Spinal cord (tissue), 10 donors: ENCODE data around the gene RAPGEF4. TPM values are rescaled to one million over a fixed set of nuclear protein-coding genes. Genes with fewer than 3 reads are reported as not detected.

Experiments used
- DNase-seq, 6 donors: peaks; one replicate each; pipeline versions ENCODE4 v3.0.0 to v3.0.0-alpha.2; 2013 to 2015; ENCODE audit warnings: low spot score in 6 of 6, low read depth in 4 of 6
- H3K27ac ChIP-seq: one replicate; pipeline ENCODE4 v1.5.1; 2013; ENCODE audit warnings: low read depth, low read length, control low read depth
- H3K27me3 ChIP-seq: one replicate; pipeline ENCODE4 v1.6.1; 2013; ENCODE audit warnings: low read length; ENCODE audit not compliant: control insufficient read depth, insufficient read depth
- H3K36me3 ChIP-seq: one replicate; pipeline ENCODE4 v1.6.1; 2013; ENCODE audit warnings: low read length; ENCODE audit not compliant: control insufficient read depth, insufficient read depth
- H3K4me1 ChIP-seq: one replicate; pipeline ENCODE4 v1.6.1; 2013; ENCODE audit warnings: low read length; ENCODE audit not compliant: control insufficient read depth, insufficient read depth
- H3K4me3 ChIP-seq: one replicate; pipeline ENCODE4 v1.5.1; 2013; ENCODE audit warnings: low read depth, low read length, control low read depth
- H3K9me3 ChIP-seq: one replicate; pipeline ENCODE4 v1.6.1; 2013; ENCODE audit warnings: low read length; ENCODE audit not compliant: control insufficient read depth, insufficient read depth
- WGBS: methylation state at CpG from one replicate; pipeline ENCODE4 v1.1.5; 2013; ENCODE audit warnings: missing lambda C conversion rate; ENCODE audit not compliant: insufficient coverage; 5-methylcytosine and 5-hydroxymethylcytosine counted together
- polyA plus RNA-seq, 2 donors: library from polyadenylated mRNA; unstranded; fragments of 120-200 nt; gene quantifications; one replicate each; pipeline ENCODE4 v1.2.1, GENCODE V29; 2013; ENCODE audit not compliant: insufficient read length in 2 of 2
- total RNA-seq, 2 donors: library from RNA; depleted of rRNA in 1 of 2; stranded (reverse); fragments of 120-200 nt in 1 of 2; fragments of >200 nt in 1 of 2; gene quantifications; one replicate each; pipeline versions ENCODE4 v1.2.3 to v1.2.4, GENCODE V29; 2013 to 2014
- donor health status: healthy.

The RAPGEF4 gene
- total and polyA plus RNA-seq, 4 donors: 31.1 to 65.8 (median 44.4) TPM

- H3K4me1 ChIP-seq: peaks cover 11% of the 10 kb centered on the region
- H3K9me3 ChIP-seq: no peaks in the 10 kb centered on the region
- no peaks in the 10 kb centered on the region for H3K27me3 ChIP-seq
- DNase-seq: no peak
- H3K27ac ChIP-seq: no peak overlapping the region
- peaks cover 10% of the 10 kb centered on the region for H3K36me3 ChIP-seq
- no peak overlapping the region for H3K4me3 ChIP-seq
- no CpG with 5 or more reads among the region's 2 CpGs for WGBS
Observed at GRCh38 chr2:172962824-172963223, 227.2 kb downstream of the RAPGEF4 start.

GRCh38 chr2:172964511-172965139 is 229.0 kb downstream of the RAPGEF4 start:
- Histone ChIP-seq H3K4me3 (no peak overlapping the region), H3K27ac (no peak overlapping the region), H3K27me3 (no peaks in the 10 kb centered on the region), H3K4me1 (peaks cover 11% of the 10 kb centered on the region), H3K9me3 (no peaks in the 10 kb centered on the region), H3K36me3 (peaks cover 23% of the 10 kb centered on the region)
- no peak for DNase-seq
- 100% methylated on average over 1 of the region's 3 CpGs for WGBS

- DNase-seq: peak in 4 of 6 donors; percentile 27 to 95 (median 34)
- H3K27ac ChIP-seq: no peak overlapping the region
- WGBS: 44% methylated on average over 3 of the region's 8 CpGs
- H3K9me3 ChIP-seq: no peaks in the 10 kb centered on the region
- no peak overlapping the region for H3K4me3 ChIP-seq
- H3K4me1 ChIP-seq: peaks cover 11% of the 10 kb centered on the region
- peaks cover 23% of the 10 kb centered on the region for H3K36me3 ChIP-seq
- no peaks in the 10 kb centered on the region for H3K27me3 ChIP-seq
Observed at GRCh38 chr2:172965433-172966212, 230.0 kb downstream of the RAPGEF4 start.

GRCh38 chr2:172967036-172967982 is 231.7 kb downstream of the RAPGEF4 start:
- Histone ChIP-seq H3K36me3 (peaks cover 23% of the 10 kb centered on the region), H3K27ac (no peak overlapping the region), H3K4me1 (peaks cover 11% of the 10 kb centered on the region), H3K27me3 (no peaks in the 10 kb centered on the region), H3K9me3 (no peaks in the 10 kb centered on the region), H3K4me3 (no peak overlapping the region)
- 81% methylated on average over 13 of the region's 16 CpGs for WGBS
- DNase-seq: no peak

- Histone ChIP-seq H3K4me1 (peaks cover 11% of the 10 kb centered on the region), H3K27me3 (no peaks in the 10 kb centered on the region), H3K36me3 (peaks cover 23% of the 10 kb centered on the region), H3K27ac (no peak overlapping the region), H3K9me3 (no peaks in the 10 kb centered on the region), H3K4me3 (no peak overlapping the region)
- WGBS: 96% methylated on average over 5 of the region's 7 CpGs
- peak in 1 of 6 donors; percentile 51 for DNase-seq
Observed at GRCh38 chr2:172968061-172968469, 232.4 kb downstream of the RAPGEF4 start.

GRCh38 chr2:172969166-172969565 is 233.5 kb downstream of the RAPGEF4 start:
- no CpG with 5 or more reads among the region's 1 CpG for WGBS
- H3K4me3 ChIP-seq: no peak overlapping the region
- no peak overlapping the region for H3K27ac ChIP-seq
- no peaks in the 10 kb centered on the region for H3K9me3 ChIP-seq
- peaks cover 23% of the 10 kb centered on the region for H3K36me3 ChIP-seq
- H3K4me1 ChIP-seq: peaks cover 11% of the 10 kb centered on the region
- no peaks in the 10 kb centered on the region for H3K27me3 ChIP-seq
- DNase-seq: no peak

GRCh38 chr2:172969609-172970008 is 234.0 kb downstream of the RAPGEF4 start:
- no peak overlapping the region for H3K27ac ChIP-seq
- WGBS: 72% methylated on average over 2 of the region's 3 CpGs
- no peak for DNase-seq
- H3K27me3 ChIP-seq: no peaks in the 10 kb centered on the region
- no peak overlapping the region for H3K4me3 ChIP-seq
- H3K9me3 ChIP-seq: no peaks in the 10 kb centered on the region
- peaks cover 11% of the 10 kb centered on the region for H3K4me1 ChIP-seq
- H3K36me3 ChIP-seq: peaks cover 23% of the 10 kb centered on the region

- H3K4me1 ChIP-seq: peaks cover 11% of the 10 kb centered on the region
- no peak overlapping the region for H3K4me3 ChIP-seq
- peaks cover 23% of the 10 kb centered on the region for H3K36me3 ChIP-seq
- WGBS: 76% methylated on average over 3 of the region's 4 CpGs
- no peaks in the 10 kb centered on the region for H3K9me3 ChIP-seq
- DNase-seq: no peak
- no peak overlapping the region for H3K27ac ChIP-seq
- no peaks in the 10 kb centered on the region for H3K27me3 ChIP-seq
Observed at GRCh38 chr2:172970660-172971059, 235.0 kb downstream of the RAPGEF4 start.

GRCh38 chr2:172972005-172972619 is 236.5 kb downstream of the RAPGEF4 start:
- Histone ChIP-seq H3K4me1 (peaks cover 4% of the 10 kb centered on the region), H3K27ac (no peak overlapping the region), H3K36me3 (peaks cover 19% of the 10 kb centered on the region), H3K27me3 (no peaks in the 10 kb centered on the region), H3K9me3 (no peaks in the 10 kb centered on the region), H3K4me3 (no peak overlapping the region)
- DNase-seq: peak in 1 of 6 donors; percentile 21
- 52% methylated on average over 6 of the region's 12 CpGs for WGBS
